GM12878 (cell line): Measurements from ENCODE around the gene CGREF1. TPM values are rescaled to one million over a fixed set of nuclear protein-coding genes. Genes with fewer than 3 reads are reported as not detected.

Source experiments
- ATAC-seq: fragments of 200-7000 bp; cut with Tn5 transposase; 3 replicates; pipeline ENCODE4 v1.9.1; 2020; ENCODE audit warnings: mild to moderate bottlenecking, moderate library complexity
- BruUV-seq: library from RNA; stranded (reverse); fragments of 400-500 nt; replicated peaks from 2 replicates; lab custom pipeline; 2021; lab: Mats Ljungman, UMichigan
- CTCF ChIA-PET: fragments of 300-600 bp; sonication (Branson Sonifier 250); formaldehyde crosslinking; extraction: SDS; loops from one replicate; lab custom pipeline; 2021; ENCODE audit warnings: inconsistent platforms; lab: Yijun Ruan, JAX
- POLR2A ChIA-PET: fragments of 350-600 bp; formaldehyde crosslinking; extraction: SDS; loops from one replicate; lab custom pipeline; 2021; ENCODE audit warnings: inconsistent platforms; lab: Charles Lee
- RAD21 ChIA-PET: fragments of 300-600 bp; sonication (Branson Sonifier 250); formaldehyde crosslinking; loops from one replicate; lab custom pipeline; 2023; ENCODE audit warnings: antibody characterized with exemption; ENCODE audit not compliant: unreplicated experiment; lab: Charles Lee
- SMC1A ChIA-PET: fragments of 300-600 bp; sonication (Branson Sonifier 250); formaldehyde crosslinking; loops from one replicate; lab custom pipeline; 2023; ENCODE audit not compliant: unreplicated experiment, uncharacterized antibody; lab: Charles Lee
- DNase-seq: peaks from one replicate; pipeline ENCODE4 v3.0.0-alpha.2; 2011; ENCODE audit warnings: low read depth, low spot score
- FAIRE-seq: peaks from 3 replicates; lab custom pipeline; 2011; peaks lifted over from hg19 to GRCh38; lab: Jason Lieb, UNC
- H2AFZ ChIP-seq: 2 replicates; pipeline ENCODE4 v1.6.0; 2011; ENCODE audit warnings: low read depth, low read length, control low read depth; ENCODE audit not compliant: control insufficient read depth
- H3K27ac ChIP-seq: 2 replicates; pipeline ENCODE4 v1.5.1; 2011; ENCODE audit warnings: control low read depth; ENCODE audit not compliant: control insufficient read depth, insufficient read depth
- H3K27me3 ChIP-seq, 2 experiments: replicated peaks in 1 of 2; 2 replicates each; pipeline versions ENCODE4 v1.6.0 to v1.6.1; 2011; ENCODE audit warnings: low read length in 1 of 2; ENCODE audit not compliant: control insufficient read depth in 2 of 2, insufficient read depth in 2 of 2
- H3K36me3 ChIP-seq, 2 experiments: 2 replicates each; pipeline ENCODE4 v1.5.1; 2011; ENCODE audit warnings: low read length in 1 of 2; ENCODE audit not compliant: control insufficient read depth in 2 of 2, insufficient read depth in 2 of 2
- H3K4me1 ChIP-seq: 2 replicates; pipeline ENCODE4 v1.6.1; 2011; ENCODE audit warnings: mild to moderate bottlenecking, low read length, moderate library complexity, mixed read lengths; ENCODE audit not compliant: control insufficient read depth, insufficient read depth
- H3K4me2 ChIP-seq: 2 replicates; pipeline ENCODE4 v1.6.0; 2011; ENCODE audit warnings: control low read depth; ENCODE audit not compliant: control insufficient read depth, insufficient read depth
- H3K4me3 ChIP-seq: fragments of 200-600 bp; sonication (generic); 2 replicates; pipeline ENCODE4 v1.5.1; 2016
- H3K79me2 ChIP-seq: 2 replicates; pipeline ENCODE4 v1.6.0; 2011; ENCODE audit warnings: low read length; ENCODE audit not compliant: control insufficient read depth, insufficient read depth
- H3K9ac ChIP-seq: 2 replicates; pipeline ENCODE4 v1.8.0; 2011; ENCODE audit warnings: low read length, control low read depth, mixed read lengths; ENCODE audit not compliant: control insufficient read depth, insufficient read depth
- H3K9me3 ChIP-seq: replicated peaks from 3 replicates; pipeline ENCODE4 v1.5.1; 2011; ENCODE audit warnings: mild to moderate bottlenecking, low read length; ENCODE audit not compliant: control insufficient read depth, insufficient read depth
- H4K20me1 ChIP-seq: 2 replicates; pipeline ENCODE4 v1.6.0; 2011; ENCODE audit not compliant: control insufficient read depth, insufficient read depth
- BRCA1 ChIP-seq: IDR thresholded peaks from 2 replicates; pipeline ENCODE4 v1.6.1; 2011; ENCODE audit warnings: low read depth, low read length, improper control_type of control experiment
- GATAD2B ChIP-seq: fragments of 450-650 bp; conservative IDR thresholded peaks from 2 replicates; pipeline ENCODE4 v1.6.1; 2017; ENCODE audit warnings: low read depth, mild to moderate bottlenecking, moderate library complexity
- RELB ChIP-seq: fragments of 450-650 bp; IDR thresholded peaks from 2 replicates; pipeline ENCODE4 v1.6.1; 2017; ENCODE audit warnings: low read depth, mild to moderate bottlenecking, moderate library complexity
- SIX5 ChIP-seq: IDR thresholded peaks from 2 replicates; pipeline ENCODE4 v1.6.1; 2011; ENCODE audit warnings: mild to moderate bottlenecking, low read depth, low read length, moderate library complexity; ENCODE audit not compliant: severe bottlenecking
- TCF7 ChIP-seq: IDR thresholded peaks from 2 replicates; pipeline ENCODE4 v1.6.1; 2014; ENCODE audit warnings: antibody characterized with exemption, borderline replicate concordance
- WGBS: methylation state at CpG from one replicate; pipeline ENCODE4 v1.1.6; 2016; ENCODE audit warnings: low lambda C conversion rate; ENCODE audit not compliant: insufficient replicate concordance, insufficient coverage; ENCODE audit errors: missing lambda C conversion rate; 5-methylcytosine and 5-hydroxymethylcytosine counted together
- in situ Hi-C: fragments of 300-500 bp; cut with MboI; formaldehyde crosslinking; loops from 9 replicates; pipeline ENCODE4 v1.14.3; 2018; ENCODE audit warnings: mixed read lengths
- intact Hi-C: fragments of 100-400 bp; cut with micrococcal nuclease; formaldehyde crosslinking; loops from one replicate; pipeline ENCODE4 v1.14.2; 2022; ENCODE audit not compliant: unreplicated experiment
- polyA plus RNA-seq, 11 experiments: library from polyadenylated mRNA; depleted of rRNA in 4 of 11; unstranded in 6 of 11; stranded (reverse) in 5 of 11; fragments of >200 nt; fragmentation: Nextera tagmentation in 4 of 11; fragmentation: Illumina TruSeq in 1 of 11; extraction: Ambion mirVana in 4 of 11; extraction: Trizol in 1 of 11; gene quantifications; 1 replicate in 1 of 11; 2 replicates in 10 of 11; pipeline versions ENCODE4 v1.2.1 to v1.2.3, GENCODE V29; 2011 to 2016; ENCODE audit warnings: inconsistent platforms in 2 of 11, missing spikeins in 2 of 11, low read depth in 1 of 11
- total RNA-seq, 4 experiments: library from RNA; depleted of rRNA in 3 of 4; stranded (reverse); fragments of >200 nt in 3 of 4; fragmentation: Illumina TruSeq in 1 of 4; extraction: Trizol in 1 of 4; gene quantifications; 2 replicates each; pipeline versions ENCODE4 v1.2.1 to v1.2.3, GENCODE V29; 2013 to 2021

CGREF1 gene
- total and polyA plus RNA-seq, 10 of the 15 experiments (the other 5 are each of a cell fraction or from before 2014, with no cell fraction given), result 0.06 to 0.21 TPM; not detected in 8

GRCh38 chr2:27099334-27099955, 19.5 kb downstream of the CGREF1 start:
- no TSS peak for BruUV-seq
- TF ChIP-seq RELB (no peak), GATAD2B (no peak), BRCA1 (no peak), SIX5 (no peak), TCF7 (no peak)
- ChIA-PET SMC1A (interaction anchor here (1.0 to 4.7 kb wide), 6 partner anchors 12 to 203 kb away, joined by 3 to 19 read pairs (median 4); no protein-coding TSS in a partner anchor), POLR2A (no interaction called here), RAD21 (interaction anchor here (0.7 to 4.4 kb wide), 7 partner anchors 12 to 204 kb away, joined by 3 to 39 read pairs (median 7); partner anchors contain the start of gene KHK), CTCF (interaction anchor here (0.7 to 9.3 kb wide), 14 partner anchors 22 to 583 kb away, joined by 3 to 132 read pairs (median 4); partner anchors contain the start of genes PREB and TRIM54)
- FAIRE-seq (no peak), DNase-seq (no peak), ATAC-seq (no peak)
- no peaks in the 10 kb centered on the region for H3K27me3 ChIP-seq
- 84% methylated on average over 16 of the region's 19 CpGs for WGBS
- no peak overlapping the region for H2AFZ ChIP-seq
- no peak overlapping the region for H3K4me3 ChIP-seq
- no peaks in the 10 kb centered on the region for H3K9me3 ChIP-seq
- intact Hi-C loops (no loop called here), in situ Hi-C loops (loop anchor here (5.0 kb wide), 1 partner anchor 183 kb away; the partner anchor contains the start of gene TRIM54)
- no peak overlapping the region for H3K4me2 ChIP-seq
- no peak overlapping the region for H3K9ac ChIP-seq
- no peaks in the 10 kb centered on the region for H3K79me2 ChIP-seq
- H3K4me1 ChIP-seq, result no peaks in the 10 kb centered on the region; the same call in 1 of the 2 replicates
- no peaks in the 10 kb centered on the region; a peak in 1 of 4 replicates for H3K36me3 ChIP-seq
- no peaks in the 10 kb centered on the region for H4K20me1 ChIP-seq
- H3K27ac ChIP-seq, result no peak overlapping the region
